ENCODE results near the gene LIME1. TPM values are rescaled to one million over a fixed set of nuclear protein-coding genes. Genes with fewer than 3 reads are reported as not detected.

Gene LIME1
- total RNA-seq (237 TPM), polyA plus RNA-seq (100 to 1,000 TPM; 338 to 547 (median 430) TPM)

GRCh38 chr20:63735859-63736718, at the start of gene LIME1:
Gene LIME1, plus strand, starts transcription at chr20:63736664. Its CDS starts 886 bp downstream, at chr20:63737550.
- Histone ChIP-seq H3K27ac (ENCODE audit: insufficient read depth, low read length, poor library complexity, severe bottlenecking) (peak within 1 kb of the TSS; percentile 82), H3K4me3 (ENCODE audit: low read depth, low read length) (peak within 1 kb of the TSS; percentile 84), H3K9me3 (ENCODE audit: control insufficient read depth in 2 of 2, low read length in 2 of 2) (no peaks in the 10 kb centered on the region), H3K36me3 (ENCODE audit: control insufficient read depth, insufficient read depth, low read length) (peaks cover 15% of the 10 kb centered on the region), H3K4me1 (ENCODE audit: control insufficient read depth, insufficient read depth, low read length, poor library complexity, severe bottlenecking) (peaks cover 53% of the 10 kb centered on the region), H3K27me3 (ENCODE audit: control insufficient read depth, insufficient read depth, low read length) (no peaks in the 10 kb centered on the region)
- DNase-seq (peak; percentile 73 to 96 (median 86)), ATAC-seq (ENCODE audit: low read depth in 2 of 2) (peak; percentile 68 to 72)
- Mint-ChIP-seq H3K27ac (peak within 1 kb of the TSS; percentile 89 to 95 (median 92)), H3K27me3 (no peaks in the 10 kb centered on the region), H3K4me3 (peak within 1 kb of the TSS; percentile 88 to 94 (median 93)), H3K36me3 (peaks cover 18% of the 10 kb centered on the region), H3K4me1 (peaks cover 0 to 23% (median 11%) of the 10 kb centered on the region in 4 donors), H3K9me3 (no peaks in the 10 kb centered on the region)

DNA sequence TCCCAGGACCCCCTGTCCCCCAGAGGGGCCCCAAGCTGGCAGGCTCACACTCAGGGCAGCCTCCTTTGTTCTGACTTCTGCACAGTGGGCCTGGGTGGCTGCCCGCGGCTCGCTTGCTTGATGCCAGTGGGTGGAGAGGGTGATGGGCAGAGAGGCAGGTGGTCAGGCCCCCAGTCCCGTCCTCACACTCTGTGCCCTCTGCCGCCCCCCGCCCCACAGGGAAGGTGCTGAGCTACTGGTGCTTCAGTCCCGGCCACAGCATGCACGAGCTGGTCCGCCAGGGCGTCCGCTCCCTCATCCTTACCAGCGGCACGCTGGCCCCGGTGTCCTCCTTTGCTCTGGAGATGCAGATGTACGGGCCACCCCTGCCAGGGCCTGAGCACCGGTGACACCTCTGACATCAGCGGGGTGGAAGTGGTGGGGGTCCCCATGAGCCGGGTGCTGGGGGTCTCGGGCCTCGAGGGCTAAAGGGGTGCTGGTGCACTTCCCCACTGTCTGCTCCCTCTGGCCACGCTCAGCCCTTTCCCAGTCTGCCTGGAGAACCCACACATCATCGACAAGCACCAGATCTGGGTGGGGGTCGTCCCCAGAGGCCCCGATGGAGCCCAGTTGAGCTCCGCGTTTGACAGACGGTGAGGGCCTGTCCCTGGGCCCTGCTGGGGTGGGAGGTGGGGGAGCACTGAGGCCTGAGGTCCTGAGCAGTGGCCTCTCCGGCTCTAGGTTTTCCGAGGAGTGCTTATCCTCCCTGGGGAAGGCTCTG, 48.9 kb upstream of the LIME1 start:
- H3K36me3 ChIP-seq (ENCODE audit: control insufficient read depth, insufficient read depth, low read length), result no peaks in the 10 kb centered on the region
- DNase-seq (no peak), ATAC-seq (ENCODE audit: low read depth in 2 of 2) (no peak)
- no peak overlapping the region for H3K4me3 ChIP-seq (ENCODE audit: low read depth, low read length)
- H3K4me3 Mint-ChIP-seq, result no peak overlapping the region
- peaks cover 10% of the 10 kb centered on the region for H3K4me1 ChIP-seq (ENCODE audit: control insufficient read depth, insufficient read depth, low read length, poor library complexity, severe bottlenecking)
- H3K4me1 Mint-ChIP-seq, result peaks cover 0 to 7% (median 0%) of the 10 kb centered on the region in 4 donors
- no peaks in the 10 kb centered on the region for H3K36me3 Mint-ChIP-seq
- no peak overlapping the region for H3K27ac ChIP-seq (ENCODE audit: insufficient read depth, low read length, poor library complexity, severe bottlenecking)
- H3K27me3 Mint-ChIP-seq, result no peaks in the 10 kb centered on the region
- H3K27me3 ChIP-seq (ENCODE audit: control insufficient read depth, insufficient read depth, low read length), result no peaks in the 10 kb centered on the region
- no peak overlapping the region for H3K27ac Mint-ChIP-seq
- H3K9me3 ChIP-seq (ENCODE audit: control insufficient read depth in 2 of 2, low read length in 2 of 2), result no peaks in the 10 kb centered on the region
- no peaks in the 10 kb centered on the region for H3K9me3 Mint-ChIP-seq

DNA sequence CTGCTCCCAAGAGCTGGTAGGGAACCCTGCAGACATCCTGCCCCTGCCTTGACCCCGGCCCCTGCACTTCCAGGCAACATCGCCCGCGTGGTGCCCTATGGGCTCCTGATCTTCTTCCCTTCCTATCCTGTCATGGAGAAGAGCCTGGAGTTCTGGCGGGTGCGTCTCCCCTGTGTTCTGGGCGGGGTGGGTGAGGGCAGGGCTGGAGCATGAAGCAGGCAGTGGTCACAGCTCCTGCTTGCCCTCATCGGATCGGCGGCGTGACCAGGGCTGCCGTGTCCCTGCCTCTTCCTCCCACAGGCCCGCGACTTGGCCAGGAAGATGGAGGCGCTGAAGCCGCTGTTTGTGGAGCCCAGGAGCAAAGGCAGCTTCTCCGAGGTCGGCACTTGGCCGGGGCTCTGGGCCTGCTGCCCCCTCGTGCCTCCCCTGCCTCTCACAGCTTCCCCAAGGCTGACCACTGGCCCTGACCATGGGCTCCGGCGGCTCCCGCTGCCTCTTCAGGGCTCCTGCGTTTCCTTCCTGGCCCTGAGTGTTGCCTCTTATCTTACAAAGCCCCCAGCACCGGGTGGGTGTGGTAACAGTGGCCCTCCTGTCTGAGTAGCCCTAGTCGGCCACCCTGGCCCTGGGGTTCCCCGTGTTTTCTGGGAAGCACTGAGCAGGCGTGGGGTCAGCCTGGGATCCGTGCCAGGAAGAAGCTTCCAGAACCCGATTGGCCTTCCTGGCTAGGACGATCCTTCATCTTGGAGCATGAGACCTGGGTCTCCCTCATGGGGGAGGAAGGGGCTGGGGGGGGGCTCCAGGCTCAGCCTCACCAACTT, 48.0 kb upstream of the LIME1 start:
- Histone ChIP-seq H3K36me3 (ENCODE audit: control insufficient read depth, insufficient read depth, low read length) (no peaks in the 10 kb centered on the region), H3K27me3 (ENCODE audit: control insufficient read depth, insufficient read depth, low read length) (no peaks in the 10 kb centered on the region), H3K4me3 (ENCODE audit: low read depth, low read length) (no peak overlapping the region), H3K9me3 (ENCODE audit: control insufficient read depth in 2 of 2, low read length in 2 of 2) (no peaks in the 10 kb centered on the region), H3K27ac (ENCODE audit: insufficient read depth, low read length, poor library complexity, severe bottlenecking) (no peak overlapping the region), H3K4me1 (ENCODE audit: control insufficient read depth, insufficient read depth, low read length, poor library complexity, severe bottlenecking) (peaks cover 10% of the 10 kb centered on the region)
- Mint-ChIP-seq H3K4me1 (peaks cover 0 to 7% (median 0%) of the 10 kb centered on the region in 4 donors), H3K27me3 (no peaks in the 10 kb centered on the region), H3K9me3 (no peaks in the 10 kb centered on the region), H3K27ac (no peak overlapping the region), H3K36me3 (no peaks in the 10 kb centered on the region), H3K4me3 (no peak overlapping the region)
- ATAC-seq (ENCODE audit: low read depth in 2 of 2), result no peak
- DNase-seq, result no peak

- no peaks in the 10 kb centered on the region for H3K36me3 ChIP-seq (ENCODE audit: control insufficient read depth, insufficient read depth, low read length)
- no peak overlapping the region for H3K4me3 ChIP-seq (ENCODE audit: low read depth, low read length)
- peaks cover 10% of the 10 kb centered on the region for H3K4me1 ChIP-seq (ENCODE audit: control insufficient read depth, insufficient read depth, low read length, poor library complexity, severe bottlenecking)
- no peak overlapping the region for H3K27ac ChIP-seq (ENCODE audit: insufficient read depth, low read length, poor library complexity, severe bottlenecking)
- H3K4me1 Mint-ChIP-seq, result peaks cover 0 to 7% (median 0%) of the 10 kb centered on the region in 4 donors
- no peaks in the 10 kb centered on the region for H3K9me3 ChIP-seq (ENCODE audit: control insufficient read depth in 2 of 2, low read length in 2 of 2)
- H3K36me3 Mint-ChIP-seq, result no peaks in the 10 kb centered on the region
- H3K27me3 Mint-ChIP-seq, result no peaks in the 10 kb centered on the region
- no peak for ATAC-seq (ENCODE audit: low read depth in 2 of 2)
- H3K27me3 ChIP-seq (ENCODE audit: control insufficient read depth, insufficient read depth, low read length), result no peaks in the 10 kb centered on the region
- no peak for DNase-seq
- H3K4me3 Mint-ChIP-seq, result no peak overlapping the region
- H3K27ac Mint-ChIP-seq, result no peak overlapping the region
- peaks cover 0 to 3% (median 0%) of the 10 kb centered on the region in 7 donors for H3K9me3 Mint-ChIP-seq
Observed at GRCh38 chr20:63689046-63690002, 47.1 kb upstream of the LIME1 start.

DNA sequence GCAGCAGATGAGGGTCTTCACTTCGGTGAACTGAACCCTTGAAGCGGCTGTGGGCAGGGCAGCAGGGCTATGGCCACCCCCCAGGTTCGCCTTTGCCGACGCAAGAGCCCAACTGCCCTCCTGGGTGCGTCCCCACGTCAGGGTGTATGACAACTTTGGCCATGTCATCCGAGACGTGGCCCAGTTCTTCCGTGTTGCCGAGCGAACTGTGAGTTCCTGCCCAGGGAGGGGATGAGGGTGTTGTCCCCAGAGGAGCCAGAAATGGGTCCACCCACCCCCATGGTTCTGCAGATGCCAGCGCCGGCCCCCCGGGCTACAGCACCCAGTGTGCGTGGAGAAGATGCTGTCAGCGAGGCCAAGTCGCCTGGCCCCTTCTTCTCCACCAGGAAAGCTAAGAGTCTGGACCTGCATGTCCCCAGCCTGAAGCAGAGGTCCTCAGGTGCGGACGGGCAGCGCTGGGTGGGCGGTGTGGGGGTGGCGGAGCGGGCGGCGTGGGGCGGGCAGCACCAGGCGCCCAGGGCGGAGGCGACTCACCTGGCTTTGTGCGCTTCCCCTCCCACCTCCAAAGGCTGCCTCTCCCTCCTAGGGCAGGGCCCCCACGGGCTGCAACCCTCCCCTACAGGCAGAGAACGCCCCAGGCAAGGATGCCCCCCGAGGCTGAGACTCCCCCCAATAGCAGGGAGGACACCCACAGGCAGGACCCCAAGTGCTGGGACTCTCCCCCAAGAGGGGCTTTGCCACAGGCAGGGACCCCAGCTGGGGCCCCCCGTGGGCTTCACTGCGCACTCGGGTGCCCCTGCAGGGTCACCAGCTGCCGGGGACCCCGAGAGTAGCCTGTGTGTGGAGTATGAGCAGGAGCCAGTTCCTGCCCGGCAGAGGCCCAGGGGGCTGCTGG, 46.2 kb upstream of the LIME1 start:
- Histone ChIP-seq H3K9me3 (ENCODE audit: control insufficient read depth in 2 of 2, low read length in 2 of 2) (no peaks in the 10 kb centered on the region), H3K4me1 (ENCODE audit: control insufficient read depth, insufficient read depth, low read length, poor library complexity, severe bottlenecking) (peaks cover 10% of the 10 kb centered on the region), H3K4me3 (ENCODE audit: low read depth, low read length) (no peak overlapping the region), H3K27ac (ENCODE audit: insufficient read depth, low read length, poor library complexity, severe bottlenecking) (no peak overlapping the region), H3K27me3 (ENCODE audit: control insufficient read depth, insufficient read depth, low read length) (no peaks in the 10 kb centered on the region), H3K36me3 (ENCODE audit: control insufficient read depth, insufficient read depth, low read length) (no peaks in the 10 kb centered on the region)
- Mint-ChIP-seq H3K4me3 (no peak overlapping the region), H3K9me3 (peaks cover 0 to 3% (median 0%) of the 10 kb centered on the region in 7 donors), H3K36me3 (no peaks in the 10 kb centered on the region), H3K27ac (no peak overlapping the region), H3K4me1 (peaks cover 0 to 7% (median 0%) of the 10 kb centered on the region in 4 donors), H3K27me3 (no peaks in the 10 kb centered on the region)
- ATAC-seq (ENCODE audit: low read depth in 2 of 2), result no peak
- DNase-seq, result no peak

- peaks cover 13% of the 10 kb centered on the region for H3K4me1 ChIP-seq (ENCODE audit: control insufficient read depth, insufficient read depth, low read length, poor library complexity, severe bottlenecking)
- no peak for DNase-seq
- Mint-ChIP-seq H3K9me3 (peaks cover 0 to 4% (median 0%) of the 10 kb centered on the region in 7 donors), H3K4me3 (no peak overlapping the region), H3K36me3 (no peaks in the 10 kb centered on the region), H3K27me3 (no peaks in the 10 kb centered on the region), H3K27ac (peak overlapping the region in 1 of 3 donors; percentile 66), H3K4me1 (peaks cover 0 to 10% (median 0%) of the 10 kb centered on the region in 4 donors)
- ATAC-seq (ENCODE audit: low read depth in 2 of 2), result no peak
- no peaks in the 10 kb centered on the region for H3K27me3 ChIP-seq (ENCODE audit: control insufficient read depth, insufficient read depth, low read length)
- H3K36me3 ChIP-seq (ENCODE audit: control insufficient read depth, insufficient read depth, low read length), result no peaks in the 10 kb centered on the region
- H3K4me3 ChIP-seq (ENCODE audit: low read depth, low read length), result no peak overlapping the region
- H3K27ac ChIP-seq (ENCODE audit: insufficient read depth, low read length, poor library complexity, severe bottlenecking), result no peak overlapping the region
- no peaks in the 10 kb centered on the region for H3K9me3 ChIP-seq (ENCODE audit: control insufficient read depth in 2 of 2, low read length in 2 of 2)
Observed at GRCh38 chr20:63690898-63691710, 45.4 kb upstream of the LIME1 start.
